A673 (cell line): Measurements from ENCODE around the gene UBE2J1.

Experiments
- EZH2 ChIP-seq: fragments of 200-600 bp; sonication (generic); IDR thresholded peaks from 2 replicates; pipeline ENCODE4 v1.6.1; 2017; ENCODE audit warnings: borderline replicate concordance, low read depth, mild to moderate bottlenecking, mixed read lengths, antibody characterized with exemption, low read length; ENCODE audit not compliant: poor library complexity, severe bottlenecking
- TF ChIP-seq, protein P1 (sequence below): fragments of 300-800, 200-600 bp; sonication (generic); conservative IDR thresholded peaks from 2 replicates; pipeline ENCODE4 v1.5.1; 2017; ENCODE audit warnings: low read depth, mild to moderate bottlenecking, antibody characterized with exemption, low read length, moderate library complexity, mixed read lengths

DNA sequence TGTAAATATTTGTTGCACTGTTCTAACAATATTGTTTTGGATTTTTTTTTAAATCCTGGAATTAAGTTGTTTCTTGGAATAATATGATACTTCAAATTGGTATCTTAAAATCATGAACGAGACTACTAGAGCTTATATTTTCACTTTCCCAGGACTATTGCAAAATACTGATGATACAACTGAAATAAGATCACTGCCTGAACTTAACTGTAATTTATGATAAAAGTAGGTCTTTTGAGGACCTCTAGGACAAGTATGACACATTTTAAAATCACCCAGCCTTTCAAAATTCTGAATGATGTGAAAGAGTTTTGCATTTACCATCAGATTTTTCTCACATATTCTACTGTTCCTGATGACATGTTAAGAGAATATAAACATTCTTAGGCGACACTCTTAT is 8.6 kb upstream of the UBE2J1 start:
- TF ChIP-seq, protein P1, sequence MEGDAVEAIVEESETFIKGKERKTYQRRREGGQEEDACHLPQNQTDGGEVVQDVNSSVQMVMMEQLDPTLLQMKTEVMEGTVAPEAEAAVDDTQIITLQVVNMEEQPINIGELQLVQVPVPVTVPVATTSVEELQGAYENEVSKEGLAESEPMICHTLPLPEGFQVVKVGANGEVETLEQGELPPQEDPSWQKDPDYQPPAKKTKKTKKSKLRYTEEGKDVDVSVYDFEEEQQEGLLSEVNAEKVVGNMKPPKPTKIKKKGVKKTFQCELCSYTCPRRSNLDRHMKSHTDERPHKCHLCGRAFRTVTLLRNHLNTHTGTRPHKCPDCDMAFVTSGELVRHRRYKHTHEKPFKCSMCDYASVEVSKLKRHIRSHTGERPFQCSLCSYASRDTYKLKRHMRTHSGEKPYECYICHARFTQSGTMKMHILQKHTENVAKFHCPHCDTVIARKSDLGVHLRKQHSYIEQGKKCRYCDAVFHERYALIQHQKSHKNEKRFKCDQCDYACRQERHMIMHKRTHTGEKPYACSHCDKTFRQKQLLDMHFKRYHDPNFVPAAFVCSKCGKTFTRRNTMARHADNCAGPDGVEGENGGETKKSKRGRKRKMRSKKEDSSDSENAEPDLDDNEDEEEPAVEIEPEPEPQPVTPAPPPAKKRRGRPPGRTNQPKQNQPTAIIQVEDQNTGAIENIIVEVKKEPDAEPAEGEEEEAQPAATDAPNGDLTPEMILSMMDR: no peak
- TF ChIP-seq EZH2: no peak
